HEK293T (cell line): ENCODE results near the gene PGGHG.

Experiments
- CTCF ChIA-PET: fragments of 350-600 bp; formaldehyde crosslinking; extraction: SDS; loops from one replicate; lab custom pipeline; 2021; ENCODE audit warnings: antibody characterized with exemption, inconsistent platforms; lab: Yijun Ruan, JAX
- POLR2A ChIA-PET: fragments of 350-600 bp; formaldehyde crosslinking; extraction: SDS; loops from one replicate; lab custom pipeline; 2020; ENCODE audit warnings: antibody characterized with exemption, inconsistent platforms; lab: Yijun Ruan, JAX
- DNase-seq: peaks from one replicate; pipeline ENCODE4 v3.0.0; 2012; ENCODE audit warnings: mixed read lengths; ENCODE audit errors: extremely low spot score
- ARNT ChIP-seq: fragments of 450-650 bp; IDR thresholded peaks from 2 replicates; pipeline ENCODE4 v1.6.1; 2017; ENCODE audit warnings: mild to moderate bottlenecking
- BHLHE40 ChIP-seq: fragments of 450-650 bp; IDR thresholded peaks from 2 replicates; pipeline ENCODE4 v1.6.1; 2016; ENCODE audit warnings: mild to moderate bottlenecking, moderate library complexity, borderline replicate concordance
- CTBP1 ChIP-seq: fragments of 450-650 bp; IDR thresholded peaks from 2 replicates; pipeline ENCODE4 v1.6.1; 2016; ENCODE audit warnings: borderline replicate concordance
- ELF4 ChIP-seq: fragments of 450-650 bp; IDR thresholded peaks from 2 replicates; pipeline ENCODE4 v1.6.1; 2017; ENCODE audit warnings: antibody characterized with exemption
- FOXA1 ChIP-seq: fragments of 450-650 bp; IDR thresholded peaks from 2 replicates; pipeline ENCODE4 v1.6.1; 2016; ENCODE audit warnings: mild to moderate bottlenecking
- FOXK2 ChIP-seq: fragments of 450-650 bp; IDR thresholded peaks from 2 replicates; pipeline ENCODE4 v1.6.1; 2016; ENCODE audit warnings: mild to moderate bottlenecking
- FOXM1 ChIP-seq: fragments of 450-650 bp; IDR thresholded peaks from 2 replicates; pipeline ENCODE4 v1.6.1; 2017; ENCODE audit warnings: mild to moderate bottlenecking, borderline replicate concordance
- HDGF ChIP-seq: fragments of 450-650 bp; IDR thresholded peaks from 2 replicates; pipeline ENCODE4 v1.6.1; 2017; ENCODE audit warnings: antibody characterized with exemption, borderline replicate concordance
- L3MBTL2 ChIP-seq: fragments of 450-650 bp; conservative IDR thresholded peaks from 2 replicates; pipeline ENCODE4 v1.6.1; 2016; ENCODE audit warnings: mild to moderate bottlenecking
- LEF1 ChIP-seq: fragments of 450-650 bp; IDR thresholded peaks from 2 replicates; pipeline ENCODE4 v1.6.1; 2017; ENCODE audit warnings: mild to moderate bottlenecking, borderline replicate concordance
- NFRKB ChIP-seq: fragments of 450-650 bp; IDR thresholded peaks from 2 replicates; pipeline ENCODE4 v1.6.1; 2016; ENCODE audit warnings: mild to moderate bottlenecking, moderate library complexity
- PKNOX1 ChIP-seq: fragments of 450-650 bp; IDR thresholded peaks from 2 replicates; pipeline ENCODE4 v1.6.1; 2016
- SP1 ChIP-seq: fragments of 450-650 bp; IDR thresholded peaks from 2 replicates; pipeline ENCODE4 v1.6.1; 2017
- SUZ12 ChIP-seq: fragments of 450-650 bp; IDR thresholded peaks from 2 replicates; pipeline ENCODE4 v1.6.1; 2016; ENCODE audit warnings: mild to moderate bottlenecking
- TARDBP ChIP-seq: fragments of 450-650 bp; IDR thresholded peaks from 2 replicates; pipeline ENCODE4 v1.6.1; 2016
- ZNF384 ChIP-seq: fragments of 450-650 bp; IDR thresholded peaks from 2 replicates; pipeline ENCODE4 v1.6.1; 2016

The PGGHG gene

GRCh38 chr11:287821-288477 is 977 bp upstream of the PGGHG start:
- CTCF ChIA-PET: no interaction called here
- POLR2A ChIA-PET: no interaction called here
- TF ChIP-seq BHLHE40 (no peak), HDGF (no peak), ARNT (no peak), TARDBP (no peak), NFRKB (no peak), FOXM1 (no peak), PKNOX1 (no peak), FOXK2 (no peak), ZNF384 (no peak), FOXA1 (no peak), CTBP1 (no peak), L3MBTL2 (no peak), SUZ12 (no peak), LEF1 (no peak), ELF4 (no peak), SP1 (no peak)
- no peak for DNase-seq

GRCh38 chr11:289398-289711 is 429 bp downstream of the PGGHG start:
- DNase-seq: no peak
- ChIA-PET CTCF (no interaction called here), POLR2A (no interaction called here)
- TF ChIP-seq HDGF (no peak), ELF4 (no peak), TARDBP (no peak), ARNT (no peak), FOXK2 (no peak), NFRKB (no peak), SP1 (no peak), BHLHE40 (no peak), LEF1 (no peak), ZNF384 (no peak), SUZ12 (no peak), FOXM1 (no peak), FOXA1 (no peak), L3MBTL2 (no peak)

GRCh38 chr11:289712-290620 is 1.0 kb downstream of the PGGHG start:
- TF ChIP-seq BHLHE40: no peak
- no peak for DNase-seq
- CTCF ChIA-PET: interaction anchor here (0.5 kb wide), 1 partner anchor 69 kb away, joined by 3 read pairs; no protein-coding TSS in a partner anchor
- POLR2A ChIA-PET: interaction anchor here (1.5 kb wide), 1 partner anchor 83 kb away, joined by 3 read pairs; the partner anchor contains the start of genes BET1L and RIC8A

GRCh38 chr11:290621-291231 is 1.8 kb downstream of the PGGHG start:
- no peak for TF ChIP-seq L3MBTL2
- no peak for TF ChIP-seq SP1
- no peak for TF ChIP-seq FOXM1
- TF ChIP-seq CTBP1: no peak
- TF ChIP-seq SUZ12: no peak
- no peak for TF ChIP-seq ELF4
- no peak for TF ChIP-seq FOXA1
- no peak for TF ChIP-seq PKNOX1
- no peak for TF ChIP-seq FOXK2
- TF ChIP-seq ARNT: no peak
- no peak for TF ChIP-seq HDGF
- TF ChIP-seq BHLHE40: no peak
- no peak for TF ChIP-seq NFRKB
- TF ChIP-seq ZNF384: no peak
- no peak for TF ChIP-seq LEF1
- no peak for TF ChIP-seq TARDBP
- POLR2A ChIA-PET: interaction anchor here (1.5 kb wide), 1 partner anchor 83 kb away, joined by 3 read pairs; the partner anchor contains the start of genes BET1L and RIC8A
- CTCF ChIA-PET: no interaction called here
- DNase-seq: no peak

GRCh38 chr11:291281-292210 is 2.6 kb downstream of the PGGHG start:
- TF ChIP-seq NFRKB (no peak), SUZ12 (no peak)
- POLR2A ChIA-PET: interaction anchor here (1.5 kb wide), 1 partner anchor 84 kb away, joined by 3 read pairs; the partner anchor contains the start of genes BET1L and RIC8A
- DNase-seq: no peak
- CTCF ChIA-PET: no interaction called here
